GM18868 (cell line): ENCODE results near the gene HCN1.
"Not testable (repeated sequence)": the region's sequence is repeated elsewhere in the genome, so short reads cannot be mapped to it uniquely, and the experiment has no call there.

Experiments used
- ATAC-seq: cut with Tn5 transposase; IDR thresholded peaks from one replicate; pipeline ENCODE4 v1.9.1; 2021; ENCODE audit warnings: mild to moderate bottlenecking, moderate library complexity; ENCODE audit not compliant: unreplicated experiment

Gene HCN1

DNA sequence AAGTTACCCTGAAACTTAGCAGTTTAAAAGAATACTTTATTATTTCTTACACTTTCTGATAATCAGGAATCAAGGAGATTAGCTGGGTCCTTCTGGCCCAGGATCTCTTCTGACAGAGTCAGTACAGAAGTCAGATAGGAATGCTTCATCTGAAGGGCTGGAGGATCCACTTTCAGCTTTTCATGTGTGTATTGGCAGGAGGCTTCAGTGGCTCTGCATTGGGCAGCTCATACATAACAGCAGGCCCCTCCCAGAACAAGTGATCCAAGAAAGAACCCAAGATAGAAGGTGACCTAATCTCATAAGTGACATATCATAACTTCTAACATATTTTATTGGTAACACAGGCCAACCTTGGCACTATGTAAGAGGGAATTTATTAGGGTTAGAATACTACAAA is 258.4 kb downstream of the HCN1 start:
- ATAC-seq = no peak

DNA sequence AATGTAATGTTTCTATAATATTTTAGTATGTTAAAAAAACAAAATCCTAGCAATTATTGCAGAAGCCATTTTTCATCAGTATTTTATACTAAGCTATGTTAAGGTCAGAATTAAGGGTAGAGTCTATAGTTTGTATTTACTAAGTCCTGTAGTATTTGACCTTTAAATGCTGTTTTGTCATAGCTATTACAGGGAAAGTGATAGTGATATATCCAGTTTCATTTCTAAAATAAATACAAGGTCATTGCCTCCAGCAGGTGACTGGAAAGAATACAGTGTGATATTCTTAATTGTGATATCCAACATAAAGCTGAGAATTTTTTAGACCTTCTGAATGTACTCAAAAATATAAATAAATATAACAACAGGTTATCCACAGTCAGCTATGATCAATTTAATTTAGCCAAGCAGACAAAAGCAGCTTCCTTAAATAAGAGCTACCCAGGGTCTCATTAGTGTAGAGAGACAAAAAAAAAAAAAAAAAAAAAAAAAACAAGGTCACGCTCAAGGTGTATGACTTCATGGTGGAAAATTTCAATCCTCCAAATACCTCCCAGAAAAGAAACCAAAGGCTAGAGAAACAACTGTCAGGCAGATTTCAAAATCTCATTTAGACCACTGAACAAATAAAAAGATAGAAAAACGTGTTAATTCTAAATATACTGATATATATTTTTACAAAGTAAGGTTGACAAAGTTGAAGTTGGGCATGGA is 278.7 kb downstream of the HCN1 start:
- ATAC-seq = no peak

DNA sequence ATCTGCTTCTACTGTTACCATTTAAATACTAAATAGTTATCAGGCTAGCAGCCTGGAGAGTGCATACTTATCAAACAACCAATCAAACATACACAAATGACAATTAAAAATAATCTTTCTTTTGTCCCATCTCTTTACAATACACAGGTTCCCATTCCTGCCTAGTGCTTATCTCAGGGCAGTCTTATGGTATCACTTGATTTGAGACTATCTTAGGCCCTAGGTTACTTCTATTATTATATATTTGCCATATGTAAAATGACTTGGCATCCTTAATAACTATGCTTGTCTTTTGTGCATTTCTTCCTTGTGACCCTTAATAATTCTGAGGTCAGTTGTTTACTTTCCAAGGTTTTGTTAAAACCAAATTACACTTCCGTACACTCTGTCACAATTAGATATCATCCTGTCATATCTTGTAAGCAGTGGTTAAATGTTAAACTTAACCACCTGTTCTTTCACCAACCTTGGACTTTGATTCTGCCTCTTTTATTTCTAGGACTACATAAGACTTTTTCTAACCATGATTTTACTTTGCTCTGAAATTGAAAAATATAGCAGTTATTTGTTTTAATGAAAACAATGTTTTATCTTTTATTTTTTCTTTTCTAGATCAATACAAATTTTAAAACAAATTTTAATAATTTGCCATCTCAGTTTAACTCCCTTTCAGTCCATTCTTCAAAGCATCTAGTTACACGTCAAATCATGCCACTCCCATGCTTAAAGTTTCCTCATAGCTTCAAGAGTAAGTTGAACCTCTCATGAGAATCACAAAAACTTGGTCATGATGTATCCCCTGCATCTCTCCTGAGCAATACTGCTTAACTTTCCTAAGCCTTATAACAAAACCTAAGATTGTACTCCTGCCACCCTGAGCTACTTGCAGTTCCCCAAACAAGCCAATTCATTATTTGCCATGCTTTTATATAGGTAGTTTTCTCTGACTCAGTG is 281.3 kb downstream of the HCN1 start:
- ATAC-seq = no peak

DNA sequence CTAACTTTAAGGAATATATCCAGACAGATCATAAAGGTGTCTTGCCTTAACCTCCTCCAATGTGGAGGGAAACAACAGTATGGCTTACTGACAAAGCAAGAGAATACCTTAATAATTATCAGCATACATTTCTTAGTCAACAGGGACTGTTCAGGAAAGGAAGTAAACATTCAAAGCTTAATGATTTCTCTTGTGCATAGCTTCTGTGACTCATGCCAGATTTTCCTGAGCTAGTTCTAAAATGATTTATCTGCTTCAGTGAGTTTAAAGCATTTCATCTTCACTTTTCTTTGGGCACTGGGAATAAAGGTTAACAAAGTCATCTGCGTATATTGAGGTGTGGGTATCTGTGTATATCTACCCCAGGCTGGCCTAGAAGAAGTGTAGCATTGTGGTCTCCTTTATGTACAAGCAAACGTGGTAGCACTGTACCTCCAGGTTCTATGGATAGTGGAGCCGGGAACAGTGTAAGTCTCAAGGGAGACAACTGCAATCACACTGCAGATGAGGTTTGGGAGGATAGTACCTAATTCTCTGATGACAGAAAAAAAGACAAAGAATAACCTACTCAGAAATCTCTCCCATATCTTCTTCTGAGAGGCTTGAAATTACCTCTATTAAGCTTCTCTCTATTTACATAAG is 284.1 kb downstream of the HCN1 start:
- ATAC-seq = no peak

DNA sequence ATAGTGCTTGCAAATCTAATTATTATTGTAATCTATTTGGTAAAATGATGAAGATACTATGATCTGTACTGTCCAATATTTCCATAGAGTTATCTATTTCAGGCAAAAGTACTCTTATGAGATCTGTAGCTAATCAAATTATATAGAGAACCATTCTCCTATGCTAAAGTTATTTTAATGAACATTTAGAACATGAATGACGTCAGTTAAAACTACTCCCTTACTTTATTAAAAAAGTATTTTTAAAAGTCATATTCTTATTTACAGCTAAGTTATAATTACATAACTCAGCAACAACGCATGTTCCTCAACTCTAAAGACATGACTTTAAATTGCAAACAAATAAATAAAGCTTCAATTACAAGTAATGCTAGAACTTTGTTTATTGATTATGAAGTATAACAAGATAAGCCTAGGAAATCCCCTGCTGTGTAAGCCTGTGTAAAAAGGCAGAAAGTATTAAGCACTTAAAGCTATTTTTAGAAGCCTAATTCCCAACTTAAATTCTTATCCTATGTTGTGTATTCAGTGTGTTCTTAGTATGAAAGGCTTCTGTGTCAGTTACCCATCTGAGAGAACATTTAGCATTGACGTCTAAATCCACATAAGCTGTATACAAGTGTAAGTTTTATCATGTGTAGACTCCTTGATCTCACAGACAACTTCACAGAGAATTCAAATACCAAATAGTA is 285.7 kb downstream of the HCN1 start:
- ATAC-seq = no peak

DNA sequence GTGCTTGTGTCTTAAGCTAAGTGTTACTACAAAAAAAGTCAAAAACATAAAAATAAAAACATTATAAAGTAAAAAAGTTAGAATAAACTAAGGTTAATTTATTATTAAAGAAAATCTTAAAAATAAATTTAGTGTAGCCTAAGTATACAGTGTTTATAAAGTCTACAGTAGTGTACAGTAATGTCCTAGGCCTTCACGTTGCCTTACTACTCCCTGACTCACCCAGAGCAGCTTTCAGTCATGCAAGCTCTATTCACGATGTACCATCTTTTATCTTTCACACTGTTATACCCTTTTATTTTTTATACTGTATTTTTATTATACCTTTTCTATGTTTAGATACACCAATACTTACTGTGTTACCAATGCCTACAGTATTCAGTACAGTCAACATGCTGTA is 288.1 kb downstream of the HCN1 start:
- no peak for ATAC-seq

DNA sequence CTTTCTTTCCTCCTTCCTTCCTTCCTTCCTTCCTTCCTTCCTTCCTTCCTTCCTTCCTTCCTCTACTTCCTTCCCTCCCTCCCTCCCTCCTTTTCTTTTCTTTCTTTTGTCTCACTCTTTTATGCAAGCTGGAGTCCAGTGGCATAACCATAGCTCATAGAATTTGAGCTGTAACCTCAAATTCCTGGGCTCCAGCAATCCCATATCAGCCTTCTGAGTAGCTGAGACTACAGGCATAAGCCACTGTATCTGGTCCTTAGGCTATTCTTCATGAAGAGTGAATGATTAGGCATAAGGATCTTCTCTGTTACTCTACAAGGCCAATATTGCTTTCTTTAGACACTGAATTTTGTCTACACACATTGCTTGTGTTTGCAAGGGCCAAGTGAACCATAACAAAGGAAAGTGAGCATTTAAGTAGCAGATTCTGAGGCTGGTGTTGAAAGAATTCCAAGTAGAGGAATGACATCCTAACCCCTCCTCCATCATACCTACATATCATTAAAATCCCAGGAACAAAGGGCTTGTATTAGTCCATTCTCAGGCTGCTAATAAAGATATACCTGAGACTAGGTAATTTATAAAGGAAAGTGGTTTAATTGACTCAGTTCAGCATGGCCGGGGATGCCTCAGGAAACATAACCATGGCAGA is 293.2 kb downstream of the HCN1 start:
- no peak for ATAC-seq

DNA sequence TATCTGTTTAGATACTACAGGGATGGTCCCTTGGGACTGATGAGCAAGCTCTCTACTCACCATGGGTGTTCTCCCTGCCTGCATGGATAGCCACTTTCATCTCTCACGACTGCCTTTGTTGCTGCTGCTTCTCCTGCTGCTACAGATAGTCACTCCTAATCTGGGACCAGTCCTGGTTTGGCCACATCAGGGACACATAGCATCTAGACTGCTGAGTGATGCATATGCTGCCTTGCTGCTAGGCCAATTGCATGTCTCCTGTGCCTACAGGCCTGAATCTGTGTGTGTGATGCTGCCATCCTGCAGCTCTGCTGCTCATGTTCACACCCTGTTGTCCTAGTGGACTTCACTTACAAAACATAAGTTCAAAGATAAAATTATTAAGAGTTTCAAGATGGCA is 297.1 kb downstream of the HCN1 start:
- no peak for ATAC-seq

DNA sequence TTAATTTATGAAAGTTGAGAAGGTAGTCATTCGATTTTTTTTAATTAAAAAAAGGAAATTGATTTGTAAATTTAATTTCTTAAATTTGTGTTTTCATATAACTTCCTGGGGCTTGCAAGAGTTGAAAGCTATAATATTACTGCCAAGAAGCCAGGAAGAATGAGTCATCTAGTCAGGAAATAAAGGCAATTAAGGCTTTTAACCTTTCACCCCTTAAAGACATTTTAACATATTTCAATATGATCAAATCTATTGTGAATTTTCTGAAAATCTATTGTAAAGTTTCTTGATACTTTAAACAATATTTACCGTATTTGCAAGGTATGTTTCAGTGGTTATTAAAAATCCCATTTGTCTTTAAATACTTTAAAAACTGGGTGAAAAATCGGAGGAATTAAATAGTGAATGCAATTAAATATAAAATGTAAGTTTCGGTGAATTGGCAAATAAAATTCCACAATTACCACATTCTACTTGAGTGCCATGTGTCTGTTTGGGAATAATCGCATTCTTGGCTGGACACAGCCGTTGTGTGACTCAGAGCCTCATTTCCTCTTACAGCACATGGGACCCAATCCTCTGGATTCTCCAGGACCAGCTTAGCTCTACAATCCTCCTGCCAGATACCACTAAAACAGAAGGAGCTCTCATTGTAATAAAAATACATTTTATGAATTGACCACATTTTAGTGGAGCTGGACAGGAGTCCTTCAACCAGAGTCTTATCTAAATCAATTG is 310.7 kb downstream of the HCN1 start:
- no peak for ATAC-seq

DNA sequence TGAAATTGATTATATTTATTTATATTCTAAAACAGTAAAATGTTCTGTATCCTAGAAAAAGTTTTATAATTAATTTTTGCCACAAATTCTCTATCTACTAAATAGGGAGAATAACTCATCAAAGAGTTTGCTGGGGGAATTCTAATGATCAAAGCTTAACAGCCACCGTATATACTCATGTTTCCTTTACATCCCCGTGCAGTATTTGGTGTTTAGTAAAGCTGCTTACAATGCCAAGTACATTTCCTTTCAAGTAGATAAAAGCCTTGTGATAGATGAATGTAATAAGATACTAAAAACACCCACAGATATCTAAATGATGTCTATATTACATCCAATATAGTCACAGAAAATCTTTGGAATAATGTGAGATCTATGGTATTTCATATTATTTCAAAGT is 312.2 kb downstream of the HCN1 start:
- no peak for ATAC-seq

DNA sequence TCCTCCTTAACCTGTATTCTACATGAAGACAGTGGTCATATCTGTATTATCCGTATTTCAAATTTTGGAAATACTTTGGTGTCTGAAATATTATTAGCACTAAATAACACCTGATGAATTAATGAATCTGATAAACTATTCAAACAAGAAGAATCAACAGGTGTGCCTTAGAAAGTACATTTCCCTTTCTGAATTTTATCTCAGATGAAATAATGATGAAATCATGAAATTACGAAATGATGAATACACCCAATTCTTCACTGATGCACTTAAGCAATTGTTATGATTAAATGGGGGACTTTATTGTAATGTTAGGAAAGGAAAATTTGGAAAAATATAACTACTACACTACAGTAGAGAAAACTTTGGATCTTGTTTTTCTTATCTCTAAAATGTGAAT is 313.6 kb downstream of the HCN1 start:
- ATAC-seq = no peak

DNA sequence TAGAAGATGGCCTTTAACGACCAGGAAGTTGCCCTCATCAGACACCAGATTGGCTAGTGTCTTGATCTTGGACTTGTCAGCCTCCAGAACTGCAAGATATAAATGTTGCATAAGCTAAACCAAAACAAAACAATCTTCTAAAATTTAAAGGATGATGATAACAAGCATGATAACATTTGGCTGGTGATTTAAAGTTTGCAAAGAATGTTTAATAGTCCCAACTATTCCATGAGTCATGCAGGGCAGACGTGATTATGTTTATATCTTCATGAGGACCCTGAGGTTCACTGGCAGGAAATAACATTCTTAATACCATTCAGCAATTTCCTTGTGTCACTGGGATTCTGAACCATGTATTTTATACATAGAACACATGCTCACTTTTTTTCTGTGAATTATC is 319.8 kb downstream of the HCN1 start:
- ATAC-seq = no peak

DNA sequence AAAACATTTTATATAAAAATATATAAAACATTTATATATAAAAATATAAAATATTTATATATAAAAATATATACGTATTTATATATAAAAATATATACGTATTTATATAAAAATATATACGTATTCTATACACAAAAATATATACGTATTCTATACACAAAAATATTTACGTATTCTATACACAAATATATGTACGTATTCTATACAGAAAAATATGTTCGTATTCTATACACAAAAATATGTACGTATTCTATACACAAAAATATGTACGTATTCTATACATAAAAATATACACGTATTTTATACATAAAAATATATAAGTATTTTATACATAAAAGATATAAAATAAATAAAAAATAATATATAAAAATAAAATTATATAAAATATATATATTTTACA is 323.6 kb downstream of the HCN1 start:
- ATAC-seq = no peak

DNA sequence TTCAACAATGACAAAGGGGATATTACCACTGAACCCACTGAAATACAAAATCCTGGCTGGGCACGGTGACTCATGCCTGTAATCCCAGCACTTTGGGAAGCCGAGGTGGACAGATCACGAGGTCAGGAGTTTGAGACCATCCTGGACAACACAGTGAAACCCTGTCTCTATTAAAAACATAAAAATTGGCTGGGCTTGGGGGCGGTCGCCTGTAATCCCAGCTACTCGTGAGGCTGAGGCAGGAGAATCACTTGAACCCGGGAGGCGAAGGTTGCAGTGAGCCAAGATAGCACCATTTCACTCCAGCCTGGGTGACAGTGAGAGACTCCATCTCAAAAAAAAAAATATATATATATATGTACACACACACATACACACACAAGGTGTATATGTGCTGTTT is 324.8 kb downstream of the HCN1 start:
- ATAC-seq = not testable (repeated sequence)

DNA sequence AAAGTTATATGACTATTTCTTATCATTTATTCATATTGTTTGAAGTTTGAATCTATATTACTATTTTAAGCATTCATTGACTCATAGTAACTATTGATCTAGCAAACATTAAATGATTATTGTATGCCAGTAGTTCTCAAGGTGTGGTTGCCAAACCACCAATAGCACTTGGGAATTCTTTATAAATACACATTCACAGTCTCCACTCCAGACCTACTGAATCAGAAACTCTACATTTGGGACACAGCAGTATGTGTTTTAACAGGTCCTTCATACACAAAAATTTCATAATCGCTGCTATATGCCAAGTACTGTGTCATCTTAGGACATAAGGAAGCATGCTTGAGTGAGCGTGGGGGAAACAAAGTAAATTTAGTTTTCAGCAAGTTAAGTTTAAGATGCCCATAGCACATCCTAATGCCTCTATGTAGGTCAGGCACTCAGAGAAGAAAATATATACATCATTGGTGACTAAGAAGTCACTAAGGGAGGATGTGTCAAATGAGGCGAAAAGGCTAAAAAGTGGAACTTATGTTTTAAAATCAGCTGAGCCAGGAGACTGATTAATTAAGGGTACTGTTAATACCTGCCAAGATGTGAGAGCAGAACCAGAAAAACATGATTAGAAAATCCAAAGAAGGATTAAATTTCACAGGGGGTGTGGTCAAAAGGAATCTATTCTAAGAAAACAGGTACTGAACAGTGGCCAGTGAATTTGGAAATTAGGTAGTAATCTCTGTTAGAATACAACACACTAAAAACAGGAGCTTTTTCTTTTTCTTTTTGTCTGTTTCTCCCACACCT is 340.8 kb downstream of the HCN1 start:
- no peak for ATAC-seq

DNA sequence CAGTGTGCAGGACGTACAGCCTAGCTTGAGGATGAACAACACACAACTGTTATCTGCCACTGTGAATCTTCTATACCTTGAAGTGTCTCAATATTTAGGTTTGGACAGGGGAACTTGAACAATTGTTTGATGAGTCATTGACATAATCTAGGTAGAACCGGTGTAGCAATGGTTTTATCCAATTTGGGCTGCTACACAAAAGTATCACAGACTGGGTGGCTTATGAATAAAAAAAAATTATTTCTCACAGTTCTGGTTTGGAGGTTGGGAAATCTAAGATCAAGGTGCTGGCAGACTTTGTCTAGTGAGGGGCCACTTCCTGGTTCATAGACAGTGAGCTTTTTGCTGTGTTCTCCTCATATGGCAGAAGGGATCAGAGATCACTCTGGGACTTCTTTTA is 359.7 kb downstream of the HCN1 start:
- ATAC-seq = no peak

DNA sequence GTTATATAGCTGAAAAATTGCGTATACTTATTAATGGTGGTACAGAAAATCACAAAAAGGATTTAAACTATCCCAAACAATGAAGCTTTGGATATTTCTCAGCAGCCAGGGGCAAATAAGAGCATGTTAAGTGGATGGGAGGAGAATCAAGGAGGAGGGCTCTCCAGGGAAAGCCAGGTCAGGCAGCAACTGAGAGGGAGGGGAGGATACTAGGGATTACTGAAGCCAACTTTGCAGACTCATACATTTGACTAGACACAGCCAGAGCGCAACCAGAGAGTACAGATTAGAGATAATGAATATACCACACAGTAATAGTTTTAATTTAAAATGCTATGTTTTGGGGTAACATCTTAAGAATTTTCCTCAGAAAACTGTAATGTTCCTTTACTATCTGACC is 360.2 kb downstream of the HCN1 start:
- no peak for ATAC-seq

DNA sequence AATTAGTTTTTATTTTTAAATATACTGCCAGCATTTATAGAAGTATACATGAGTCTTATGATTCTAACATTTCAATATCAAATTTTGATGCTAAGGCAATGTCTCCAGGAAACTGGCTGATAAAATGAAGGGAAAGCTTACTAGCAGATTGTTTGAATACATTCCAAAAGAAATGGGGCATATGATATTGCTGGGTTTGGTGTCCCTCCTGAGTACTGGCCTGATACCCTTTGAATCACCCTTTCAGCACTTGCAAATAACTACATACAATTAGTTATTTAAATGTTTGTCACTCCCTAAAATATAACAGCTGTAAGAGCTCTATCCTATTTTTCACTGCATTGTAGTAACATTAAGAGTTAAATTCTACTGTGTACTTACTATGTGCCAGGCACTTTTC is 360.8 kb downstream of the HCN1 start:
- no peak for ATAC-seq

DNA sequence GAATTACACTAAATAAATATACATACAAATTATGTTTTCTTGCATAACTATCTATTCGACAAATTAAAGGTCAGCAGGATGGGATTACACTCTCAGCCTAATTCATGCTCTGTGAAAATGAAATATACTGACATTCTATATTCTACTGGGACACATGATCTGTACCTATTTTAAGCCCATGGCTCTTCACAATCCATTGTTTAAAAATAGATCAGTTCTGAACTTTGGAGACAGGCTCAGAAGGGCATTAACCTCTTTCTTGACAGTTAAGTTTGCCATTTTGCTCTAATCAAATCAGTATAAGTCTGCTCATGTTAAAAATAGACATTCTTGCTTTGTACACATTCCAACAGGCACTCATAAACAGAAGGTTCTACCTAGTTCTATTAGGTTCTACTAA is 361.2 kb downstream of the HCN1 start:
- no peak for ATAC-seq
